Trophoblast cell (in vitro differentiated cells and primary cell): ENCODE data around the gene ACTA1.
"Not testable (repeated sequence)": the region's sequence is repeated elsewhere in the genome, so short reads cannot be mapped to it uniquely, and the experiment has no call there.

Experiments
- DNase-seq, 2 donors: peaks; one replicate each; pipeline ENCODE4 v3.0.0-alpha.2; 2016
- H2AFZ ChIP-seq: 2 replicates; pipeline ENCODE4 v1.6.1; 2013; ENCODE audit warnings: low read length, moderate library complexity, mild to moderate bottlenecking; ENCODE audit not compliant: insufficient read depth, poor library complexity
- H2AK5ac ChIP-seq: 2 replicates; pipeline ENCODE4 v1.6.1; 2013; ENCODE audit warnings: mild to moderate bottlenecking, low read length
- H2BK120ac ChIP-seq: 2 replicates; pipeline ENCODE4 v1.6.1; 2013; ENCODE audit warnings: low read length, mild to moderate bottlenecking, moderate library complexity; ENCODE audit not compliant: insufficient read depth, poor library complexity
- H2BK12ac ChIP-seq: 2 replicates; pipeline ENCODE4 v1.6.1; 2013; ENCODE audit warnings: mild to moderate bottlenecking, low read length, moderate library complexity
- H2BK5ac ChIP-seq: 2 replicates; pipeline ENCODE4 v1.6.1; 2013; ENCODE audit warnings: low read length, low read depth, moderate library complexity, mild to moderate bottlenecking; ENCODE audit not compliant: poor library complexity
- H3K14ac ChIP-seq: 2 replicates; pipeline ENCODE4 v1.6.1; 2013; ENCODE audit warnings: mild to moderate bottlenecking, low read length
- H3K18ac ChIP-seq: 2 replicates; pipeline ENCODE4 v1.6.1; 2013; ENCODE audit warnings: mild to moderate bottlenecking, low read length
- H3K23ac ChIP-seq: 2 replicates; pipeline ENCODE4 v1.6.1; 2013; ENCODE audit warnings: low read length
- H3K27ac ChIP-seq: 2 replicates; pipeline ENCODE4 v1.5.1; 2013; ENCODE audit warnings: low read depth, mild to moderate bottlenecking, inconsistent platforms, low read length, moderate library complexity
- H3K27me3 ChIP-seq: 2 replicates; pipeline ENCODE4 v1.6.1; 2013; ENCODE audit warnings: inconsistent platforms, mild to moderate bottlenecking, low read length, moderate library complexity; ENCODE audit not compliant: insufficient read depth
- H3K36me3 ChIP-seq, 2 experiments: 1 replicate in 1 of 2; 2 replicates in 1 of 2; pipeline ENCODE4 v1.6.1; 2013; ENCODE audit warnings: low read length in 2 of 2, mild to moderate bottlenecking in 2 of 2, moderate library complexity in 1 of 2; ENCODE audit not compliant: insufficient read depth in 2 of 2, control insufficient read depth in 1 of 2
- H3K4ac ChIP-seq: 2 replicates; pipeline ENCODE4 v1.6.1; 2013; ENCODE audit warnings: low read depth, mild to moderate bottlenecking, low read length, moderate library complexity
- H3K4me1 ChIP-seq, 2 experiments: 1 replicate in 1 of 2; 2 replicates in 1 of 2; pipeline ENCODE4 v1.6.1; 2013; ENCODE audit warnings: low read length in 2 of 2, mild to moderate bottlenecking in 2 of 2, moderate library complexity in 1 of 2; ENCODE audit not compliant: insufficient read depth in 2 of 2, control insufficient read depth in 1 of 2
- H3K4me2 ChIP-seq: 2 replicates; pipeline ENCODE4 v1.6.1; 2013; ENCODE audit warnings: inconsistent platforms, mild to moderate bottlenecking, low read length, moderate library complexity
- H3K4me3 ChIP-seq: 2 replicates; pipeline ENCODE4 v1.5.1; 2013; ENCODE audit warnings: mild to moderate bottlenecking, low read depth, low read length, inconsistent platforms
- H3K79me1 ChIP-seq: one replicate; pipeline ENCODE4 v1.6.1; 2013; ENCODE audit warnings: low read length
- H3K79me2 ChIP-seq: 2 replicates; pipeline ENCODE4 v1.6.1; 2013; ENCODE audit warnings: low read length, mild to moderate bottlenecking; ENCODE audit not compliant: control insufficient read depth, insufficient read depth, poor library complexity
- H3K9ac ChIP-seq: 2 replicates; pipeline ENCODE4 v1.6.1; 2013; ENCODE audit warnings: mild to moderate bottlenecking, low read length
- H3K9me3 ChIP-seq: 2 replicates; pipeline ENCODE4 v1.6.1; 2013; ENCODE audit warnings: low read depth, mild to moderate bottlenecking, control low read depth, inconsistent platforms, low read length; ENCODE audit not compliant: insufficient read depth
- H4K12ac ChIP-seq: 2 replicates; pipeline ENCODE4 v1.6.1; 2013; ENCODE audit warnings: low read depth, mild to moderate bottlenecking, low read length, moderate library complexity
- H4K8ac ChIP-seq: 2 replicates; pipeline ENCODE4 v1.6.1; 2013; ENCODE audit warnings: low read depth, mild to moderate bottlenecking, low read length, moderate library complexity
- H4K91ac ChIP-seq: one replicate; pipeline ENCODE4 v1.6.1; 2013; ENCODE audit warnings: low read depth, mild to moderate bottlenecking, low read length, moderate library complexity
- WGBS: extraction: QIAGEN DNeasy Blood & Tissue Kit; methylation state at CpG from one replicate; pipeline ENCODE4 v1.1.7; 2013; ENCODE audit warnings: missing lambda C conversion rate; ENCODE audit not compliant: insufficient read length, insufficient coverage; ENCODE audit errors: extremely low coverage; 5-methylcytosine and 5-hydroxymethylcytosine counted together

ACTA1 gene

DNA sequence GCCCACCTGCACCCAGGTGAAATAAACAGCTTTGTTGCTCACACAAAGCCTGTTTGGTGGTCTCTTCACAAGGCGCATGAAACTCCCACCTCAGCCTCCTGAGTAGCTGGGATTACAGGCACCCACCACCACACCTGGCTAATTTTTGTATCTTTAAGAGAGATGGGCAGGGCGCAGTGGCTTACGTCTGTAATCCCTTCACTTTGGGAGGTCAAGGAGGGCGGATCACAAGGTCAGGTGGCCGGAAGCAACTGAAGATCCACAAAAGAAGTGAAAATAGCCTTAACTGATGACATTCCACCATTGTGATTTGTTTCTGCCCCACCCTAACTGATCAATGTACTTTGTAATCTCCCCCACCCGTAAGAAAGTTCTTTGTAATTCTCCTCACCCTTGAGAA, 15.3 kb downstream of the ACTA1 start:
- H3K4me1 ChIP-seq, DNase-seq, H3K9ac ChIP-seq, H3K4me2 ChIP-seq, H2AK5ac ChIP-seq, H3K27me3 ChIP-seq, H3K14ac ChIP-seq, H3K23ac ChIP-seq, H3K79me1 ChIP-seq, H2BK5ac ChIP-seq, H4K91ac ChIP-seq, H3K36me3 ChIP-seq, H2BK120ac ChIP-seq, H3K9me3 ChIP-seq, H2BK12ac ChIP-seq, H4K8ac ChIP-seq, H3K4ac ChIP-seq, H3K79me2 ChIP-seq, H2AFZ ChIP-seq, H3K18ac ChIP-seq, H3K4me3 ChIP-seq, H3K27ac ChIP-seq, H4K12ac ChIP-seq: not testable (repeated sequence)
- WGBS: no CpG with 5 or more reads among the region's 6 CpGs

DNA sequence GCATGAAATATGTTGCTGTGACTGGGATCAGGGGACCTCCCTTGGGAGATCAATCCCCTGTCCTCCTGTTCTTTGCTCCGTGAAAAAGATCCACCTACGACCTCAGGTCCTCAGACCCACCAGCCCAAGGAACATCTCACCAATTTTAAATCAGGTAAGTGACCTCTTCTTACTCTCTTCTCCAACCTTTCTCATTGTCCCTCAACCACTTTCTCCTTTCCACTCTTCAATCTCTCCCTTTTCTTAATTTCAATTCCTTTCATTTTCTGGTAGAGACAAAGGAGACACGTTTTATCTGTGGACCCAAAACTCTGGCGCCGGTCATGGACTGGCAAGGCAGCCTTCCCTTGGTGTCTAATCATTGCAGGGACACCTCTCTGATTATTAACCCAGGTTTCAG, 21.1 kb downstream of the ACTA1 start:
- H4K8ac ChIP-seq, H3K9ac ChIP-seq, H3K23ac ChIP-seq, H4K91ac ChIP-seq, H3K9me3 ChIP-seq, H3K4me2 ChIP-seq, H3K36me3 ChIP-seq, H4K12ac ChIP-seq, H3K4ac ChIP-seq, H2BK120ac ChIP-seq, H3K4me3 ChIP-seq, H3K27ac ChIP-seq, H2BK5ac ChIP-seq, DNase-seq, H2AFZ ChIP-seq, H3K14ac ChIP-seq, H3K79me2 ChIP-seq, H2AK5ac ChIP-seq, H3K27me3 ChIP-seq, H3K18ac ChIP-seq, H2BK12ac ChIP-seq: not testable (repeated sequence)
- WGBS: no CpG with 5 or more reads among the region's 5 CpGs
- Histone ChIP-seq H3K4me1 (peaks cover 34 to 36% of the 10 kb centered on the region in 2 experiments), H3K79me1 (peaks cover 19% of the 10 kb centered on the region)

DNA sequence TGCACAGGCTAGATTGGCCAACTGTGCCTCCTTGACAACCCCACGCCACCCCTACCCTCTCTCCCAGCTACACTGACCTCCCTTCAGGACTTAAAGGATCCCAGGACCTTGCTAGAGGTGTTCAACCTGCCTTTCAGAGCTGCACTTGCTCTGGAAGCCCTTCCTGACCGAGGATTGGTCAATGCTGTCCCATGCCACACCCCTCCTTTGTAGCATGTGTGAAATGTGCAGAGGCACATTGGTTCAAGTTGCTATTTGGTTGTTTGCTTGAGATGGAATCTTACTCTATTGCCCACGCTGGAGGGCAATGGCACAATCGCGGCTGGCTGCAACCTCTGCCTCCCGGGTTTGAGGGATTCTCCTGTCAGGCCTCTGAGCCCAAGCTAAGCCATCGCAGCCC, 21.8 kb downstream of the ACTA1 start:
- no peaks in the 10 kb centered on the region for H3K36me3 ChIP-seq
- no peak overlapping the region for H3K27ac ChIP-seq
- no peak overlapping the region for H3K4me2 ChIP-seq
- no peaks in the 10 kb centered on the region for H3K9me3 ChIP-seq
- peaks cover 27% of the 10 kb centered on the region for H3K79me1 ChIP-seq
- H3K79me2 ChIP-seq: no peaks in the 10 kb centered on the region
- no peak overlapping the region for H2BK12ac ChIP-seq
- H3K18ac ChIP-seq: no peak overlapping the region
- peak in 1 of 2 donors; percentile 35 for DNase-seq
- WGBS: no CpG with 5 or more reads among the region's 7 CpGs
- no peak overlapping the region for H2AFZ ChIP-seq
- no peaks in the 10 kb centered on the region for H3K27me3 ChIP-seq
- H2BK5ac ChIP-seq: no peak overlapping the region
- no peak overlapping the region for H3K14ac ChIP-seq
- H2AK5ac ChIP-seq: no peak overlapping the region
- H3K9ac ChIP-seq: no peak overlapping the region
- no peak overlapping the region for H4K8ac ChIP-seq
- no peak overlapping the region for H3K4ac ChIP-seq
- H2BK120ac ChIP-seq: no peak overlapping the region
- peaks cover 42 to 44% of the 10 kb centered on the region in 2 experiments for H3K4me1 ChIP-seq
- no peak overlapping the region for H3K4me3 ChIP-seq
- H4K12ac ChIP-seq: no peak overlapping the region
- no peak overlapping the region for H3K23ac ChIP-seq
- peak overlapping the region; percentile 1 for H4K91ac ChIP-seq

DNA sequence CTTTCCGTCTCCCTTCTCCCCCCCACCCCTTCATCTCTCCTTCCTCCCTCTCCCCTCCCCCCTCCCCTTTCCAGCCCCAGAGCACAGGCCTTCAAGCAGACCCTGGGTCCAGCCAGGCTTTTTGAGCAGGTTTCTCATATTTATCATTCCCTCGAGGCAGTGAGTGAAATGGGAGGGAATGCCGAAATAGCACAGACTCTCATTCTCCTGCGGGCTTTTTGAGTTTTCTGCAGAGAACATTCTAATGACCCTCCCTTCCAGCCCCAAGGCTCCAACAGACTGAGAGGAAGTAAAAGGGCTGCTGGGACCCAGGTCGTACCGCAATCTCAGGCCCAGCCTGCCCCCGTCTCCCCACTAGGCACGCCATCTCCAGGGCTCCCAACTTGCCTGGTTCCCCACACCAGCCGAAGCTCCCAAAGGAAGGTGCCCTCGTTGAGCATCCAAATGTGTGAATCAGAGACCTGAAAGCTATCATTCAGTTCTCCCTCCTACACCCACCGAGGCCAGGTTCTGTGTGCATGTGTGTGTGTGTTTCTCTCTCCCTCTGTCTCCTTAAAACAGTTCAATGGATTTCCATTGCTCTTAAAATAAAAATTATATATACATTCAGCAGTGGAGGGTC, 22.3 kb downstream of the ACTA1 start:
- Histone ChIP-seq H3K4me1 (peaks cover 43 to 48% of the 10 kb centered on the region in 2 experiments), H3K9me3 (no peaks in the 10 kb centered on the region), H4K12ac (no peak overlapping the region), H3K4ac (no peak overlapping the region), H2AK5ac (no peak overlapping the region), H3K36me3 (no peaks in the 10 kb centered on the region), H3K23ac (no peak overlapping the region), H3K27ac (peak overlapping the region; percentile 60), H3K18ac (peak overlapping the region; percentile 1), H3K79me1 (peaks cover 28% of the 10 kb centered on the region), H3K4me2 (peak overlapping the region; percentile 36), H3K9ac (no peak overlapping the region), H2BK12ac (peak overlapping the region; percentile 20), H4K91ac (no peak overlapping the region), H2BK5ac (no peak overlapping the region), H3K14ac (no peak overlapping the region), H3K27me3 (no peaks in the 10 kb centered on the region), H2AFZ (no peak overlapping the region), H3K4me3 (no peak overlapping the region), H2BK120ac (no peak overlapping the region), H4K8ac (no peak overlapping the region), H3K79me2 (no peaks in the 10 kb centered on the region)
- WGBS: no CpG with 5 or more reads among the region's 11 CpGs
- DNase-seq: peak; percentile 83 to 94
